Right ventricle myocardium inferior (tissue), 1 donor: Measurements from ENCODE around the gene UFSP1. TPM values are rescaled to one million over a fixed set of nuclear protein-coding genes. Genes with fewer than 3 reads are reported as not detected.
A peak's percentile ranks its signal among the peaks of the same experiment; 100 is the strongest.
"Not testable (repeated sequence)": the region's sequence is repeated elsewhere in the genome, so short reads cannot be mapped to it uniquely, and the experiment has no call there.

Experiments used
- ATAC-seq: fragments of 200-7000 bp; cut with Tn5 transposase; one replicate; pipeline ENCODE4 v1.9.1; 2020; ENCODE audit warnings: mild to moderate bottlenecking, moderate library complexity
- DNase-seq: peaks from one replicate; pipeline ENCODE4 v3.0.0; 2021; ENCODE audit errors: missing footprints
- intact Hi-C: fragments of 100-400 bp; cut with DNase I; formaldehyde crosslinking; loops from one replicate; pipeline ENCODE4 v1.11.0; 2022
- total RNA-seq: library from RNA; stranded (reverse); fragmentation: NEBNext Ultra II Directional; extraction: Animal tissue kit (Norgen Biotek cat#: 25700); gene quantifications from one replicate; pipeline ENCODE4 v1.2.1, GENCODE V29; 2021
- donor health status: DM: no; HTN: yes; CAD: no; lungs with severe emphysema.

Gene UFSP1
- total RNA-seq, 1 donor from 2014 or later, result 1.9 TPM

DNA sequence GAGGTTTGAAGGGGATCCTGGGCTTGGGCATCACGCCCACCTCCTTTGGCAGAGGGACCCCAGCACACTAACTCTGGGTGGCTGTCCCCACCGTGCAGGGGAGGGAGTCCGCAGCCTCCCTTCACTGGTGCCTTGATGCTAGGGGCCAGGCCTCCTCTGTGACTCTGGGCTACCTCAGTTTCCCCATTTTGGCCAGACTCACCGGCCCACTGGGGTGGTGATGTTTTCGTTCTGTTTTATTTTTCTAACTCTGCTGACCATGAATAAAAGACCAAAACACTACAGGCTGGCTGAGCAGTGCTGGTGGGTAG is 22.8 kb downstream of the UFSP1 start:
- no peak for DNase-seq
- intact Hi-C loops, result no loop called here
- ATAC-seq, result peak; percentile 9

GRCh38 chr7:100865938-100866728 is 23.4 kb downstream of the UFSP1 start:
- DNase-seq (peak; percentile 91), ATAC-seq (peak; percentile 15)
- intact Hi-C loops, result no loop called here

- ATAC-seq (no peak), DNase-seq (no peak)
- intact Hi-C loops, result no loop called here
Observed at GRCh38 chr7:100865372-100865911, 24.1 kb downstream of the UFSP1 start.

- intact Hi-C loops, result no loop called here
- DNase-seq (no peak), ATAC-seq (no peak)
Observed at GRCh38 chr7:100864263-100864845, 25.2 kb downstream of the UFSP1 start.

GRCh38 chr7:100863406-100863950 is 26.0 kb downstream of the UFSP1 start:
- DNase-seq, result no peak
- ATAC-seq, result no peak
- intact Hi-C loops, result no loop called here

GRCh38 chr7:100861616-100861985 is 27.9 kb downstream of the UFSP1 start:
- no peak for ATAC-seq
- intact Hi-C loops, result no loop called here
- no peak for DNase-seq

- no peak for DNase-seq
- ATAC-seq, result no peak
- intact Hi-C loops, result no loop called here
Observed at GRCh38 chr7:100860702-100861615, 28.6 kb downstream of the UFSP1 start.

DNA sequence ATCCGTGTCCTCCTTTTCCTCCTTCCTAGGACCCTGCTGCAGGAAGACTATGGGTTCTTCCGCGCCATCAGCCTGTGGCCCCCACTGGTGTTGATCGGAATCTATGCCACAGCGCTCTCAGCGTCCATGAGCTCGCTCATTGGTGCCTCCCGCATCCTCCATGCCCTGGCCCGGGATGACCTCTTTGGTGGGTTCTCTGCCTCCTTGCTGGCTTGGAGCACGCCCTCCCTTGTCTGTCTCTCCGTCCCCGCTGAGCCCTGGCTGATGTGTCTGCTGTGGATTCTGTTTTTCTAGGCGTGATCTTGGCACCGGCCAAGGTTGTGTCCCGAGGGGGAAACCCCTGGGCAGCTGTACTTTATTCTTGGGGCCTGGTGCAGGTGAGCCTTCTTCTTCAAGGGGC is 29.7 kb downstream of the UFSP1 start:
- intact Hi-C loops, result loop anchor here (10.0 kb wide), 1 partner anchor 245 kb away; the partner anchor contains the start of gene MOSPD3
- ATAC-seq (no peak), DNase-seq (no peak)

DNA sequence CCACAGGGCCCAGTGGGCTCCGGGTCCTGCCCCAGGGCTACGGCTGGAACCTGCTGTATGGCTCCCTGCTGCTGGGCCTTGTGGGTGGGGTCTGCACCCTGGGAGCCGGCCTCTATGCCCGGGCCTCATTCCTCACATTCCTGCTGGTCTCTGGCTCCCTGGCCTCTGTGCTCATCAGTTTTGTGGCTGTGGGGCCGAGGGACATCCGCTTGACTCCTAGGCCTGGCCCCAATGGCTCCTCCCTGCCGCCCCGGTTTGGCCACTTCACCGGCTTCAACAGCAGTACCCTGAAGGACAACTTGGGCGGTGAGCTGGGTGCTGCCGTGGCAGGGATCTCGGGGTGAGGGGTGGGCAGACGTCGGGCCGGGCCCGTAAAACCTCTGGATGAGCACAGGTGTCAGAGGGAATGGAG is 32.6 kb downstream of the UFSP1 start:
- ATAC-seq, result no peak
- peak; percentile 62 for DNase-seq
- intact Hi-C loops, result loop anchor here (10.0 kb wide), 1 partner anchor 242 kb away; the partner anchor contains the start of gene MOSPD3

DNA sequence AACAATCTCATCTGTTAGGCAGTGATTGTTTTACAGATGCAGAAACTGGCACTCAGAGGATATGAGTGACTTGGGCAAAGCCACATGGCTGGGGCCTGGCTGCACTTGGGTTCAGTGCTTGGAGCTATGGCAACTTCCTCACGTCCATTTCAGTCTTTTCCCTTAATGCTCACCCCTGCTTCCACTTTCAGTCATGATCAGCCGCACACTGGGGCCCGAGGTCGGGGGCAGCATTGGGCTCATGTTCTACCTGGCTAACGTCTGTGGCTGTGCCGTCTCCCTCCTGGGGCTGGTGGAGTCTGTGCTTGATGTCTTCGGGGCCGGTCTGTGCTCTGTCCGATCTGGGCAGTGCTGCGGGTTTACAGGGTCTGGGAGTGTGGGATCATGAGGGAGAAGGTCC is 34.0 kb downstream of the UFSP1 start:
- ATAC-seq, result no peak
- DNase-seq, result peak; percentile 35
- intact Hi-C loops, result loop anchor here (10.0 kb wide), 1 partner anchor 241 kb away; the partner anchor contains the start of gene MOSPD3

DNA sequence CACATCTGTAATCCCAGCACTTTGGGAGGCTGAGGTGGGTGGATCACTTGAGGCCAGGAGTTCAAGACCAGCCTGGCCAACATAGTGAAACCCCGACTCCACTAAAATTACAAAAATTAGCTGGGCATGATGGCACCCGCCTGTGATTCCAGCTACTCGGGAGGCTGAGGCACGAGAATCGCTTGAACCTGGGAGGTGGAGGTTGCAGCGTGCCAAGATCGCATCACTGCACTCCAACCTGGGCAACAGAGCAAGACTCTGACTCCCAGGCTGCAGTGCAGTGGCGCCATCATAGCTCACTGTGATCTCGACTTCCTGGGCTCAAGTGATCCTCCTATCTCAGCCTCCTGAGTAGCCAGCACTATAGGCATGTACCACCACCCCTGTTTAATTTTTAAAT is 34.6 kb downstream of the UFSP1 start:
- intact Hi-C loops, result loop anchor here (5.0 to 10.0 kb wide), 2 partner anchors 148 to 240 kb away; partner anchors contain the start of genes MOSPD3 and POP7
- ATAC-seq, result not testable (repeated sequence)
- DNase-seq, result peak; percentile 3

- DNase-seq (peak; percentile 56), ATAC-seq (no peak)
- intact Hi-C loops, result loop anchor here (5.0 to 10.0 kb wide), 2 partner anchors 147 to 240 kb away; partner anchors contain the start of genes MOSPD3 and POP7
Observed at GRCh38 chr7:100854146-100854895, 35.2 kb downstream of the UFSP1 start.

DNA sequence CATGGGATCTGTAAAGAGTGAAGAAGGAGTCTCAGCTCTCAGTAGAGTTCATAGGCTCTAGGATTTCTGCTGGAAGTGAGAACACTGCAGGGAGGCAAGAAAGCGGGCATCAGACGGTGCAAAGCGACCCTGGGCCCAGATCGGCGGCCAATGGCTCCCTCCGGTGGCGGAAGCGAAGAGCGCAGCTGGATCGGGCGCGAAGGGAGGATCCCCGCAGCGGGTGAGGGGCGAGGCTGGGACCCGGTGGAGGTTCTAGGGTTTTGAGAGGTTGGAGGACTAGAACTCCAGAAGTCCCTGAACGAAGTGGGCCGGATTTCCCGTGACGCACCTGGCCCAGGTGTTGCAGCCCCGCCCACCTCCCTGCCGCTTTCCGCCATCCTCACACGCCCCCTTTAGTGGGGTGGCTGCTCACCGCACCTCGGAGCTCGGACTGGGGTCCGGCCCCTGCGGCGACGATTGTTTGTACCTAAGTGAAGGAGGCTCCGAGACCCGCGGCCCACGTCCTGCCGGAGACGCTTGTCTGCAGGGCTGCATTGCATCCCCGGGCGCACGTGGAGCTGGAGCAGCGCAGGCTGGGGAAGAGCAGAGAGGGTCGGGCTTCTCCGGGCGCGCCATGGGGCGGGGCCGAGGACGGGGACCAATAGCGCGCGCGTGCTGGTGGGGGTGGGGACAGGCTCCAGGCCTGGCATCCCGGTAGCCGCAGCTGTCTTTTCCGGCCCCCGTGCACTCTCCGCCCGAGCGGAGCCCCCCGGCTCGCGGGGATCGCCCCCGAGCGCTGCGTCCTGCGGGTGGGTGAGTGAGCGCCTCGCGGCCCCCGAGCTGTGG is 37.3 kb downstream of the UFSP1 start, which contains the start of gene SLC12A9:
TSS of gene SLC12A9 (plus strand) at position 666 of the 825 bp plus-strand sequence. CDS start 1,485 bp downstream, outside the sequence.
- ATAC-seq, result peak; percentile 99
- DNase-seq, result peak; percentile 96
- intact Hi-C loops, result loop anchor here (1.0 to 10.0 kb wide), 3 partner anchors 53 to 237 kb away; partner anchors contain the start of genes MOSPD3 and POP7

DNA sequence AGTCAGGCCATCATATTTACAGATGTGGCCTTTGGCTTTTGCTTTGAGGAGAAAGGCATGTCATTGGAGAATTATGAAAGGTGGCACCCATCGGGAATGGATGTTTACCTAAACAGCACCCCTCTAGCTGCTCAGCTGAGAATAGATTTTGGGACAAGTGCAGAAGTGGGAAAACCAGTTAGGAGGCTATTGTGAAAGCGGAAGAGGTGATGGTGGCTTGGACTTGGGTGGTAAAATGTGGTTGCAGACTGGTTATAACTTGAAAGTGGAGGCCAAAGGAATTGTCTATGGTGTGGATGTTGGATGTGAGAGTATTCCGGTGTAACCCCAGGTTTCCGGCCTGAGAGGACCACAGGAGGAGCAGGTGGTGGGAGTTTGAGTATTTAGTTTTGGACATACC is 42.2 kb downstream of the UFSP1 start:
- intact Hi-C loops, result no loop called here
- DNase-seq, result no peak
- no peak for ATAC-seq

GRCh38 chr7:100840470-100841100 is 48.9 kb downstream of the UFSP1 start:
- DNase-seq (peak; percentile 5), ATAC-seq (no peak)
- intact Hi-C loops, result no loop called here

- peak; percentile 52 for DNase-seq
- no peak for ATAC-seq
- intact Hi-C loops, result no loop called here
Observed at GRCh38 chr7:100839361-100839760, 50.2 kb downstream of the UFSP1 start.
